Suprapubic skin (tissue), 4 donors: ENCODE data around the gene MS4A7.

ENCODE experiments used
- CTCF ChIP-seq, 2 donors: fragments of 200-600 bp in 1 of 2; fragments of 450-650 bp in 1 of 2; sonication (generic) in 1 of 2; IDR thresholded peaks; one replicate each; pipeline ENCODE4 v1.5.1; 2016 to 2019; ENCODE audit warnings: antibody characterized with exemption in 2 of 2, mild to moderate bottlenecking in 1 of 2, moderate library complexity in 1 of 2
- EP300 ChIP-seq: sonication (generic); formaldehyde crosslinking; IDR thresholded peaks from one replicate; pipeline ENCODE4 v1.6.1; 2017; ENCODE audit warnings: antibody characterized with exemption
- POLR2A ChIP-seq, 2 donors: fragments of 450-650 bp; IDR thresholded peaks; one replicate each; pipeline ENCODE4 v1.6.1; 2017; ENCODE audit warnings: antibody characterized with exemption in 2 of 2, mild to moderate bottlenecking in 2 of 2, moderate library complexity in 2 of 2
- POLR2AphosphoS5 ChIP-seq, 3 donors: sonication (generic); formaldehyde crosslinking; IDR thresholded peaks; one replicate each; pipeline ENCODE4 v1.6.1; 2017; ENCODE audit warnings: antibody characterized with exemption in 3 of 3

- TF ChIP-seq CTCF (IDR thresholded peaks at IDR 0.05) (no peak), EP300 (no peak), POLR2A (IDR thresholded peaks at IDR 0.05) (no peak), POLR2AphosphoS5 (IDR thresholded peaks at IDR 0.05) (no peak)
Observed at GRCh38 chr11:60344146-60344545, 34.2 kb upstream of the MS4A7 start.
